H1 (cell line): ENCODE data around the gene FOXO6. TPM values are rescaled to one million over a fixed set of nuclear protein-coding genes. Genes with fewer than 3 reads are reported as not detected.

Experiments used
- CTCF ChIA-PET: fragments of 300-600 bp; sonication (Branson Sonifier 250); formaldehyde crosslinking; loops from one replicate; lab custom pipeline; 2021; ENCODE audit not compliant: partially characterized antibody; lab: Charles Lee
- POLR2A ChIA-PET: fragments of 300-600 bp; sonication (Branson Sonifier 250); formaldehyde crosslinking; loops from one replicate; lab custom pipeline; 2021; ENCODE audit warnings: inconsistent platforms; ENCODE audit not compliant: partially characterized antibody; lab: Charles Lee
- DNase-seq, 2 experiments: peaks; one replicate each; pipeline versions ENCODE4 v3.0.0 to v3.0.0-alpha.2; 2010 to 2022; ENCODE audit warnings: low spot score in 2 of 2, low read depth in 1 of 2, mixed read lengths in 1 of 2
- FAIRE-seq: peaks from 2 replicates; lab custom pipeline; 2011; peaks lifted over from hg19 to GRCh38; lab: Jason Lieb, UNC
- H2AFZ ChIP-seq: 2 replicates; pipeline ENCODE4 v1.8.1; 2012; ENCODE audit warnings: low read length, inconsistent platforms
- H2AK5ac ChIP-seq: 2 replicates; pipeline ENCODE4 v1.6.1; 2013; ENCODE audit warnings: low read depth, low read length
- H2BK120ac ChIP-seq: replicated peaks from 2 replicates; pipeline ENCODE3; 2013; ENCODE audit warnings: low read depth, low read length, inconsistent platforms
- H2BK12ac ChIP-seq: 2 replicates; pipeline ENCODE4 v1.6.1; 2013; ENCODE audit warnings: low read depth, low read length
- H2BK15ac ChIP-seq: 2 replicates; pipeline ENCODE4 v1.6.1; 2013; ENCODE audit warnings: low read length
- H2BK20ac ChIP-seq: 2 replicates; pipeline ENCODE4 v1.6.1; 2013; ENCODE audit warnings: low read length
- H2BK5ac ChIP-seq: 2 replicates; pipeline ENCODE4 v1.6.1; 2013; ENCODE audit warnings: low read depth, low read length
- H3K14ac ChIP-seq: 2 replicates; pipeline ENCODE4 v1.6.1; 2013; ENCODE audit warnings: inconsistent platforms; ENCODE audit not compliant: insufficient read length
- H3K18ac ChIP-seq: 2 replicates; pipeline ENCODE4 v1.6.1; 2013; ENCODE audit warnings: low read length; ENCODE audit errors: extremely low read depth
- H3K23ac ChIP-seq: 2 replicates; pipeline ENCODE4 v1.6.1; 2013; ENCODE audit warnings: inconsistent platforms; ENCODE audit not compliant: insufficient read length
- H3K23me2 ChIP-seq: 2 replicates; pipeline ENCODE4 v1.6.1; 2013; ENCODE audit warnings: low read depth, low read length
- H3K27ac ChIP-seq: 2 replicates; pipeline ENCODE4 v1.6.1; 2011; ENCODE audit warnings: low read depth, low read length, inconsistent platforms
- H3K27me3 ChIP-seq, 4 experiments: replicated peaks in 1 of 4; 1 replicate in 1 of 4; 2 replicates in 3 of 4; pipeline versions ENCODE4 v1.6.1 to v1.8.1; 2011 to 2013; ENCODE audit warnings: low read length in 3 of 4, mild to moderate bottlenecking in 3 of 4, inconsistent platforms in 2 of 4, mixed read lengths in 2 of 4, moderate library complexity in 1 of 4; ENCODE audit not compliant: control insufficient read depth in 3 of 4, insufficient read depth in 3 of 4; ENCODE audit errors: extremely low read depth in 1 of 4
- H3K36me3 ChIP-seq, 4 experiments: 2 replicates each; pipeline versions ENCODE4 v1.6.1 to v1.8.1; 2011 to 2013; ENCODE audit warnings: mild to moderate bottlenecking in 4 of 4, low read length in 3 of 4, moderate library complexity in 2 of 4, control low read depth in 1 of 4, inconsistent platforms in 1 of 4; ENCODE audit not compliant: insufficient read depth in 4 of 4, control insufficient read depth in 2 of 4
- H3K4ac ChIP-seq: replicated peaks from 2 replicates; pipeline ENCODE3; 2013; ENCODE audit warnings: low read length, low read depth, mixed read lengths, inconsistent platforms; ENCODE audit not compliant: insufficient read length
- H3K4me1 ChIP-seq, 4 experiments: replicated peaks in 1 of 4; 1 replicate in 1 of 4; 2 replicates in 3 of 4; pipeline versions ENCODE4 v1.6.1 to v1.8.1; 2011 to 2013; ENCODE audit warnings: low read length in 3 of 4, inconsistent platforms in 2 of 4, mixed read lengths in 1 of 4; ENCODE audit not compliant: insufficient read depth in 4 of 4, control insufficient read depth in 3 of 4
- H3K4me2 ChIP-seq, 2 experiments: 2 replicates each; pipeline versions ENCODE4 v1.6.1 to v1.8.1; 2011 to 2013; ENCODE audit warnings: low read depth in 2 of 2, low read length in 2 of 2, control low read depth in 1 of 2, inconsistent platforms in 1 of 2, mild to moderate bottlenecking in 1 of 2; ENCODE audit not compliant: insufficient read depth in 1 of 2
- H3K4me3 ChIP-seq, 4 experiments: fragments of 200-600, 300-600 bp in 1 of 4; sonication (generic), shearing (Covaris generic), sonication (Bioruptor Twin) in 1 of 4; 2 replicates each; pipeline versions ENCODE4 v1.5.1 to v1.8.1; 2011 to 2016; ENCODE audit warnings: low read length in 4 of 4, low read depth in 3 of 4, control low read depth in 2 of 4, inconsistent platforms in 2 of 4, mild to moderate bottlenecking in 2 of 4, mixed read lengths in 1 of 4, moderate library complexity in 1 of 4; ENCODE audit not compliant: insufficient read depth in 2 of 4; ENCODE audit errors: extremely low read depth in 1 of 4
- H3K56ac ChIP-seq: replicated peaks from 2 replicates; pipeline ENCODE3; 2013; ENCODE audit warnings: low read depth, mild to moderate bottlenecking, mixed read lengths, low read length, inconsistent platforms; ENCODE audit not compliant: insufficient read length
- H3K79me1 ChIP-seq: 2 replicates; pipeline ENCODE4 v1.6.1; 2013; ENCODE audit warnings: low read depth, low read length, control low read depth
- H3K79me2 ChIP-seq, 2 experiments: 2 replicates each; pipeline versions ENCODE4 v1.6.1 to v1.8.1; 2012 to 2013; ENCODE audit warnings: low read length in 2 of 2, mild to moderate bottlenecking in 2 of 2, inconsistent platforms in 1 of 2; ENCODE audit not compliant: insufficient read depth in 2 of 2, control insufficient read depth in 1 of 2
- H3K9ac ChIP-seq, 4 experiments: replicated peaks in 1 of 4; 1 replicate in 1 of 4; 2 replicates in 3 of 4; pipeline versions ENCODE4 v1.6.1 to v1.8.1; 2011 to 2013; ENCODE audit warnings: low read depth in 3 of 4, low read length in 3 of 4, control low read depth in 2 of 4, mild to moderate bottlenecking in 2 of 4, moderate library complexity in 2 of 4, inconsistent platforms in 1 of 4; ENCODE audit errors: extremely low read depth in 1 of 4
- H3K9me3 ChIP-seq, 2 experiments: 2 replicates each; pipeline versions ENCODE4 v1.6.1 to v1.8.1; 2012 to 2013; ENCODE audit warnings: mild to moderate bottlenecking in 2 of 2, moderate library complexity in 2 of 2, control low read depth in 1 of 2, inconsistent platforms in 1 of 2, low read depth in 1 of 2, low read length in 1 of 2, mixed read lengths in 1 of 2; ENCODE audit not compliant: insufficient read depth in 2 of 2
- H4K20me1 ChIP-seq, 2 experiments: replicated peaks in 1 of 2; 2 replicates each; pipeline versions ENCODE3 to v1.8.1; 2011 to 2013; ENCODE audit warnings: inconsistent platforms in 2 of 2, low read length in 2 of 2, mild to moderate bottlenecking in 1 of 2; ENCODE audit not compliant: insufficient read depth in 2 of 2, control insufficient read depth in 1 of 2
- H4K5ac ChIP-seq: 2 replicates; pipeline ENCODE4 v1.6.1; 2013; ENCODE audit warnings: low read length, low read depth, mixed read lengths, inconsistent platforms; ENCODE audit not compliant: insufficient read length
- H4K8ac ChIP-seq: 2 replicates; pipeline ENCODE4 v1.8.0; 2013; ENCODE audit warnings: mild to moderate bottlenecking, moderate library complexity, low read length, inconsistent platforms; ENCODE audit not compliant: insufficient read depth; ENCODE audit errors: extremely low read depth
- H4K91ac ChIP-seq: replicated peaks from 2 replicates; pipeline ENCODE3; 2013; ENCODE audit warnings: low read length, mixed read lengths, inconsistent platforms; ENCODE audit not compliant: insufficient read length
- CBX8 ChIP-seq: fragments of 300-800, 300-1000 bp; sonication (generic); IDR thresholded peaks from 2 replicates; pipeline ENCODE4 v1.7.1; 2016; ENCODE audit warnings: low read depth, low read length, borderline replicate concordance
- CEBPB ChIP-seq: IDR thresholded peaks from 2 replicates; pipeline ENCODE4 v1.6.1; 2012; ENCODE audit warnings: low read depth, low read length
- EGR1 ChIP-seq: IDR thresholded peaks from 2 replicates; pipeline ENCODE4 v1.6.1; 2011; ENCODE audit warnings: low read depth, low read length, borderline replicate concordance
- GABPA ChIP-seq: IDR thresholded peaks from 2 replicates; pipeline ENCODE4 v1.6.1; 2011; ENCODE audit warnings: mild to moderate bottlenecking, low read length, moderate library complexity, borderline replicate concordance; ENCODE audit not compliant: insufficient read depth
- RXRA ChIP-seq: IDR thresholded peaks from 2 replicates; pipeline ENCODE4 v1.6.1; 2011; ENCODE audit warnings: low read depth, mild to moderate bottlenecking, low read length, moderate library complexity; ENCODE audit not compliant: insufficient read depth
- SIRT6 ChIP-seq: IDR thresholded peaks from one replicate; pipeline ENCODE4 v1.7.1; 2012; ENCODE audit warnings: low read length, inconsistent platforms
- TAF1 ChIP-seq: IDR thresholded peaks from 2 replicates; pipeline ENCODE4 v1.6.1; 2011; ENCODE audit warnings: mild to moderate bottlenecking, low read depth, low read length
- TBP ChIP-seq: IDR thresholded peaks from 2 replicates; pipeline ENCODE4 v1.6.1; 2011; ENCODE audit warnings: low read depth, low read length, improper control_type of control experiment
- whole genome bisulfite sequencing, 2 experiments: shearing (Covaris generic) in 1 of 2; methylation state at CpG; one replicate each; pipeline versions ENCODE4 v1.1.6 to v1.1.7; 2013 to 2015; ENCODE audit warnings: low lambda C conversion rate in 2 of 2, mixed read lengths in 2 of 2, inconsistent platforms in 1 of 2, low coverage in 1 of 2, missing lambda C conversion rate in 1 of 2; ENCODE audit not compliant: insufficient replicate concordance in 2 of 2, insufficient coverage in 1 of 2, insufficient read length in 1 of 2; ENCODE audit errors: extremely low coverage in 1 of 2, missing lambda C conversion rate in 1 of 2; 5-methylcytosine and 5-hydroxymethylcytosine counted together
- polyA plus RNA-seq, 7 experiments: library from polyadenylated mRNA; depleted of rRNA in 3 of 7; stranded (reverse) in 5 of 7; unstranded in 2 of 7; fragments of >200 nt in 5 of 7; fragments of 200-250 nt in 2 of 7; gene quantifications; 1 replicate in 5 of 7; 2 replicates in 1 of 7; 4 replicates in 1 of 7; pipeline versions ENCODE4 v1.2.1 to v1.2.3, GENCODE V29; 2011 to 2013; ENCODE audit warnings: missing spikeins in 2 of 7, mixed read lengths in 2 of 7
- total RNA-seq: library from RNA; stranded (reverse); fragmentation: NEBNext Ultra II Directional; extraction: Animal tissue kit (Norgen Biotek cat#: 25700); gene quantifications from 2 replicates; pipeline ENCODE4 v1.2.1, GENCODE V29; 2021
- TF ChIP-seq, protein P1 (sequence below): IDR thresholded peaks from 2 replicates; pipeline ENCODE4 v1.6.1; 2011; ENCODE audit warnings: low read length, improper control_type of control experiment
- TF ChIP-seq, protein P2 (sequence below): IDR thresholded peaks from 2 replicates; pipeline ENCODE4 v1.6.1; 2012; ENCODE audit warnings: inconsistent platforms

FOXO6 gene
- total and polyA plus RNA-seq, 2 of the 8 experiments (the other 6 are each of a cell fraction or from before 2014, with no cell fraction given): 0.59 to 3.0 TPM

DNA sequence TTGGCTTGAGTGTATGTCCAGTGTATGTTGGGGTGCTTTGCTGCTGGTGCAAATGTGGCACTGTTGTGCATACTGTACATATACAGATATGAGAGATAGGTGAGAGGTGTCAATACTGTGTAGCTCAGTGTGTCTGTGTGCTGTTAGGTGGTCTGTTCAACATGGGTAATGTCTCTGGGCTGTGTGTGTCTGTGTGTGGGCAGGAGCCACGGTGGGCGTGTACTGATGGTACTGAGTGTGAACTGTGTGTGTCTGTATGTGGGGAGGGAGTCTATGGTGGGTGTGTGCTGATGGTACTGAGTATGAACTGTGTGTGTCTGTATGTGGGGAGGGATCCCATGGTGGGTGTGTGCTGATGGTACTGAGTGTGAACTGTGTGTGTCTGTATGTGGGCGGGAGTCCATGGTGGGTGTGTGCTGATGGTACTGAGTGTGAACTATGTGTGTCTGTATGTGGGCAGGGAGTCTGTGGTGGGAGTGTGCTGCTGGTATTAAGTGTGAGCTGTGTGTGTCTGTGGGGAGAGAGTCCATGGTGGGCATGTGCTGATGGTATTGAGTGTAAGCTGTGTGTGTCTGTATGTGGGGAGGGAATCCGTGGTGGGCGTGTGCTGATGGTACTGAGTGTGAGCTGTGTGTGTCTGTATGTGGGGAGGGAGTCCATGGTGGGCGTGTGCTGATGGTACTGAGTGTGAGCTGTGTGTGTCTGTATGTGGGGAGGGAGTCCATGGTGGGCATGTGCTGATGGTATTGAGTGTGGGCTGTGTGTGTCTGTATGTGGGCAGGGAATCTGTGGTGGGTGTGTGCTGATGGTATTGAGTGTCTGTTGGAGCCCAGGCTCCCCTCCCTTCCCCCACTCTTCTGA is 32.2 kb upstream of the FOXO6 start:
- no peaks in the 10 kb centered on the region for H3K79me1 ChIP-seq
- H2BK12ac ChIP-seq: 0 out of 2 replicates have a peak overlapping the region, but pooled peaks have one; percentile 75
- H3K79me2 ChIP-seq: no peaks in the 10 kb centered on the region
- H2BK5ac ChIP-seq: peak overlapping the region; percentile 24; the same call in 1 of the 2 replicates
- no peak overlapping the region for H3K4me2 ChIP-seq
- H3K9me3 ChIP-seq: no peaks in the 10 kb centered on the region
- H3K23ac ChIP-seq: no peak overlapping the region
- H3K14ac ChIP-seq: no peak overlapping the region
- H3K9ac ChIP-seq: no peak overlapping the region
- no peaks in the 10 kb centered on the region for H3K36me3 ChIP-seq
- no peak overlapping the region for H2BK20ac ChIP-seq
- peak overlapping the region; percentile 75; the same call in 1 of the 2 replicates for H2AK5ac ChIP-seq
- no peak overlapping the region for H3K4me3 ChIP-seq
- H3K56ac ChIP-seq: no peak overlapping the region
- no peak overlapping the region for H3K4ac ChIP-seq
- no peak overlapping the region for H3K27ac ChIP-seq
- H3K23me2 ChIP-seq: no peaks in the 10 kb centered on the region
- H3K18ac ChIP-seq: no peak overlapping the region
- no peak overlapping the region for H2BK120ac ChIP-seq
- H3K4me1 ChIP-seq: peaks cover 0 to 4% (median 4%) of the 10 kb centered on the region in 4 experiments; a peak in 5 of 7 replicates
- CTCF ChIA-PET: interaction anchor here (0.7 to 17.8 kb wide), 9 partner anchors 8 to 672 kb away, joined by 3 to 420 read pairs (median 3); no protein-coding TSS in a partner anchor
- no peak for FAIRE-seq
- peak overlapping the region; percentile 65; the same call in 1 of the 2 replicates for H2BK15ac ChIP-seq
- no peak overlapping the region for H4K5ac ChIP-seq
- DNase-seq: peak in 1 of 2 experiments; percentile 8
- no peaks in the 10 kb centered on the region for H4K20me1 ChIP-seq
- POLR2A ChIA-PET: no interaction called here
- 85% methylated on average over 6 of the region's 6 CpGs; no CpG with 5 or more reads in 1 of the 2 experiments for WGBS, 2 experiments
- H3K27me3 ChIP-seq: no peaks in the 10 kb centered on the region
- no peak overlapping the region for H4K91ac ChIP-seq
- no peak overlapping the region for H2AFZ ChIP-seq
- H4K8ac ChIP-seq: no peak overlapping the region
- TF ChIP-seq RXRA (no peak), CEBPB (no peak), SIRT6 (no peak), EGR1 (no peak), TBP (no peak), TAF1 (no peak), GABPA (no peak), CBX8 (no peak)
- TF ChIP-seq, protein P1, sequence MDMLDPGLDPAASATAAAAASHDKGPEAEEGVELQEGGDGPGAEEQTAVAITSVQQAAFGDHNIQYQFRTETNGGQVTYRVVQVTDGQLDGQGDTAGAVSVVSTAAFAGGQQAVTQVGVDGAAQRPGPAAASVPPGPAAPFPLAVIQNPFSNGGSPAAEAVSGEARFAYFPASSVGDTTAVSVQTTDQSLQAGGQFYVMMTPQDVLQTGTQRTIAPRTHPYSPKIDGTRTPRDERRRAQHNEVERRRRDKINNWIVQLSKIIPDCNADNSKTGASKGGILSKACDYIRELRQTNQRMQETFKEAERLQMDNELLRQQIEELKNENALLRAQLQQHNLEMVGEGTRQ: no peak
- TF ChIP-seq, protein P2, sequence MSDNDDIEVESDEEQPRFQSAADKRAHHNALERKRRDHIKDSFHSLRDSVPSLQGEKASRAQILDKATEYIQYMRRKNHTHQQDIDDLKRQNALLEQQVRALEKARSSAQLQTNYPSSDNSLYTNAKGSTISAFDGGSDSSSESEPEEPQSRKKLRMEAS: no peak
